OCI-LY1 (cell line): ENCODE measurements around the gene KRAS.

Experiments used
- H2AFZ ChIP-seq: fragments of 200-600 bp; sonication (generic), shearing (Covaris generic); 2 replicates; pipeline ENCODE4 v1.6.0; 2014; ENCODE audit warnings: antibody characterized with exemption, mild to moderate bottlenecking, low read length
- H3F3A ChIP-seq: fragments of 200-600 bp; sonication (generic), shearing (Covaris generic); 2 replicates; pipeline ENCODE4 v1.6.0; 2014; ENCODE audit warnings: mild to moderate bottlenecking, antibody characterized with exemption, low read length, moderate library complexity; ENCODE audit not compliant: insufficient read depth
- H3K27ac ChIP-seq: fragments of 200-600 bp; sonication (generic); 2 replicates; pipeline ENCODE4 v1.5.1; 2014; ENCODE audit warnings: low read length, mixed run types, mild to moderate bottlenecking, low read depth; ENCODE audit not compliant: poor library complexity, severe bottlenecking
- H3K27me3 ChIP-seq: fragments of 200-600 bp; sonication (generic); 2 replicates; pipeline ENCODE4 v1.6.0; 2014; ENCODE audit warnings: antibody characterized with exemption, mild to moderate bottlenecking, low read length, moderate library complexity; ENCODE audit not compliant: insufficient read depth
- H3K36me3 ChIP-seq: fragments of 200-600 bp; sonication (generic); 2 replicates; pipeline ENCODE4 v1.6.1; 2014; ENCODE audit warnings: mild to moderate bottlenecking, antibody characterized with exemption, low read length, moderate library complexity, mixed read lengths; ENCODE audit not compliant: insufficient read depth
- H3K4me1 ChIP-seq: fragments of 200-600 bp; sonication (generic); 2 replicates; pipeline ENCODE4 v1.5.1; 2014; ENCODE audit warnings: mild to moderate bottlenecking, low read length, moderate library complexity; ENCODE audit not compliant: insufficient read depth, severe bottlenecking
- H3K4me2 ChIP-seq: fragments of 200-600 bp; sonication (generic), shearing (Covaris generic); 2 replicates; pipeline ENCODE4 v1.6.1; 2014; ENCODE audit warnings: low read length
- H3K4me3 ChIP-seq: fragments of 200-600 bp; sonication (generic); 2 replicates; pipeline ENCODE4 v1.5.1; 2014; ENCODE audit warnings: low read length, low read depth, mild to moderate bottlenecking, mixed read lengths; ENCODE audit not compliant: poor library complexity, severe bottlenecking
- H3K79me2 ChIP-seq: fragments of 200-600 bp; shearing (Covaris generic); 2 replicates; pipeline ENCODE4 v1.6.1; 2016; ENCODE audit warnings: mixed run types, low read length, mixed read lengths; ENCODE audit not compliant: insufficient read depth
- H3K9ac ChIP-seq: fragments of 200-600 bp; sonication (generic), shearing (Covaris generic); 2 replicates; pipeline ENCODE4 v1.6.1; 2014; ENCODE audit warnings: mild to moderate bottlenecking, low read length, mixed read lengths
- H3K9me2 ChIP-seq: fragments of 200-600 bp; sonication (generic), shearing (Covaris generic); 2 replicates; pipeline ENCODE4 v1.6.1; 2014; ENCODE audit warnings: low read depth, mild to moderate bottlenecking, low read length, mixed read lengths
- H3K9me3 ChIP-seq: fragments of 200-600 bp; shearing (Covaris generic); 2 replicates; pipeline ENCODE4 v1.6.1; 2014; ENCODE audit warnings: low read length, mixed read lengths
- H4K20me1 ChIP-seq: fragments of 200-600 bp; sonication (generic), shearing (Covaris generic); 2 replicates; pipeline ENCODE4 v1.6.0; 2016; ENCODE audit warnings: mild to moderate bottlenecking, low read length; ENCODE audit not compliant: insufficient read depth
- EZH2 ChIP-seq: fragments of 200-600 bp; sonication (generic), shearing (Covaris generic); IDR thresholded peaks from 2 replicates; pipeline ENCODE4 v1.8.0; 2017; ENCODE audit warnings: borderline replicate concordance, mixed run types, mild to moderate bottlenecking, antibody characterized with exemption, low read length, moderate library complexity, mixed read lengths
- TF ChIP-seq, protein P1 (sequence below): fragments of 200-600 bp; sonication (generic), shearing (Covaris generic); IDR thresholded peaks from 2 replicates; pipeline ENCODE4 v1.5.1; 2017; ENCODE audit warnings: mild to moderate bottlenecking, antibody characterized with exemption, low read length, moderate library complexity, mixed read lengths

Gene KRAS

DNA sequence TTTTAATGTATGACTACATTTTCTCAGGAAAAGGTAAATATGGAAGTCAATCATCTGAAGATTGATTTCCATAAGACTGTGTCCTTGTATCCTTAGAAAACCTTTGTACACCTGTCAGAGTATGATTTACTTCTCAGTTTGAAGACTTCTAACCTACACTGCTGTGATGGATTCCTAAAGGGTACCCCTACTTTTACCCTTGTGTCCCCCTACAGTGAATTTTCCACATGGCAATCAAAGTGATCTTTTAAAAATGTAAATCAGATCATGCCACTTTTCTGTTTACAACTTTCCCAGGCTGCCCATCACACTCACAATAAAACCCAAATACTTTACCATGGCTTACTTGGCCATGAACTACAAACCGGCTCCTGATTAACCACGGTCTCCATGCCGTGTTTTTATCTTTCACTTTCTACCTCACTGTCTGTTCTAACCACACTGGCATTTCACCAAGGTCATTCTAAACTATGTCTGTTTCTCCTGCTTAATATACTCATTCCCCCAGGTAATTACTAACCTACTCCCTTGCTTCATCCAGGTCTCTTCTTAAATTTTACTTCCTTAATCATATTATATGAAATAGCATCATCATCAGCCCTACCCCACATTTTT, 63.8 kb downstream of the KRAS start:
- no peaks in the 10 kb centered on the region; the same call in 1 of the 2 replicates for H3K27me3 ChIP-seq
- H2AFZ ChIP-seq, result no peak overlapping the region
- H3K4me1 ChIP-seq, result no peaks in the 10 kb centered on the region
- no peak overlapping the region for H3K4me3 ChIP-seq
- H3F3A ChIP-seq, result no peaks in the 10 kb centered on the region
- H3K36me3 ChIP-seq, result no peaks in the 10 kb centered on the region
- H3K27ac ChIP-seq, result no peak overlapping the region
- H4K20me1 ChIP-seq, result no peaks in the 10 kb centered on the region
- no peak for TF ChIP-seq EZH2
- TF ChIP-seq, protein P1, sequence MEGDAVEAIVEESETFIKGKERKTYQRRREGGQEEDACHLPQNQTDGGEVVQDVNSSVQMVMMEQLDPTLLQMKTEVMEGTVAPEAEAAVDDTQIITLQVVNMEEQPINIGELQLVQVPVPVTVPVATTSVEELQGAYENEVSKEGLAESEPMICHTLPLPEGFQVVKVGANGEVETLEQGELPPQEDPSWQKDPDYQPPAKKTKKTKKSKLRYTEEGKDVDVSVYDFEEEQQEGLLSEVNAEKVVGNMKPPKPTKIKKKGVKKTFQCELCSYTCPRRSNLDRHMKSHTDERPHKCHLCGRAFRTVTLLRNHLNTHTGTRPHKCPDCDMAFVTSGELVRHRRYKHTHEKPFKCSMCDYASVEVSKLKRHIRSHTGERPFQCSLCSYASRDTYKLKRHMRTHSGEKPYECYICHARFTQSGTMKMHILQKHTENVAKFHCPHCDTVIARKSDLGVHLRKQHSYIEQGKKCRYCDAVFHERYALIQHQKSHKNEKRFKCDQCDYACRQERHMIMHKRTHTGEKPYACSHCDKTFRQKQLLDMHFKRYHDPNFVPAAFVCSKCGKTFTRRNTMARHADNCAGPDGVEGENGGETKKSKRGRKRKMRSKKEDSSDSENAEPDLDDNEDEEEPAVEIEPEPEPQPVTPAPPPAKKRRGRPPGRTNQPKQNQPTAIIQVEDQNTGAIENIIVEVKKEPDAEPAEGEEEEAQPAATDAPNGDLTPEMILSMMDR, result no peak
- no peaks in the 10 kb centered on the region for H3K79me2 ChIP-seq
- H3K9me3 ChIP-seq, result no peaks in the 10 kb centered on the region
- no peak overlapping the region for H3K9ac ChIP-seq
- peak overlapping the region; percentile 34; the same call in 1 of the 2 replicates for H3K4me2 ChIP-seq
- H3K9me2 ChIP-seq, result no peaks in the 10 kb centered on the region

DNA sequence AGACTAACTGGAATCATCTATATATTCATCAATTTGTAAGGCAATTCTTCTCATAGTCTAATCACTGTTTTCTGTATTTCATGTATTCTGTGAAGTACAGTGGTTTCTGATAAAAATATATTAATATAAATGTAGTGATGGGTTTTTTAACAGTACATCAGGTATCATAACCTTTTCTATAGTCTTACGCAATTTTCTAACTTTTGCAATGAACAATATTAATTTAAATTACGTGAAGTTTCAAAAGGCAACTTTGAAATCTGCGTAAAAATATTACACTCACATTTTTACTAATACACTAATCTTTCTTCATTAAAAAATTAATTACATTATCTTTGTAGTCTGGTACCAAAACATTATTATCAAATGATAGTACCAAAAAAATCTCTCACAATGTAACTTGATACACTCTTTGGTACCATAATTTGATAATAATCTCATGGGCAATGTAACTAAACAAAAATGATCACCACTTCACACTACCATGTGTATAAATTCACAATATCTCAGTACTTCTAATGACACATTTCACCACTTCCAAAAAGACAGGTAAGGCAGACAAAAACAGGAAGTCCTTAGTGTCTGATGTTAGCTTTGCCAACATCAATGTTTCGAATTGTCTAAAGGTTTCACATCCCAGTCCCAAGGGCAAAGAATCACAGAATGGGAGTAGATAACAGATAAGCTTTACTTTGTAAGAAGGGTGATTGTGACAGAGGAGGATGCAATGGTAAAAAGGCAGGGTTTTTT, 64.5 kb downstream of the KRAS start:
- Histone ChIP-seq H3K9me2 (no peaks in the 10 kb centered on the region), H3K27ac (no peak overlapping the region), H3K9ac (no peak overlapping the region), H3K79me2 (no peaks in the 10 kb centered on the region), H3K36me3 (no peaks in the 10 kb centered on the region), H3K27me3 (no peaks in the 10 kb centered on the region; the same call in 1 of the 2 replicates), H4K20me1 (no peaks in the 10 kb centered on the region), H3K4me2 (0 out of 2 replicates have a peak overlapping the region, but pooled peaks have one; percentile 34), H3K9me3 (no peaks in the 10 kb centered on the region), H3K4me1 (no peaks in the 10 kb centered on the region), H2AFZ (no peak overlapping the region), H3F3A (no peaks in the 10 kb centered on the region), H3K4me3 (no peak overlapping the region)
- TF ChIP-seq, protein P1, result no peak
- no peak for TF ChIP-seq EZH2

DNA sequence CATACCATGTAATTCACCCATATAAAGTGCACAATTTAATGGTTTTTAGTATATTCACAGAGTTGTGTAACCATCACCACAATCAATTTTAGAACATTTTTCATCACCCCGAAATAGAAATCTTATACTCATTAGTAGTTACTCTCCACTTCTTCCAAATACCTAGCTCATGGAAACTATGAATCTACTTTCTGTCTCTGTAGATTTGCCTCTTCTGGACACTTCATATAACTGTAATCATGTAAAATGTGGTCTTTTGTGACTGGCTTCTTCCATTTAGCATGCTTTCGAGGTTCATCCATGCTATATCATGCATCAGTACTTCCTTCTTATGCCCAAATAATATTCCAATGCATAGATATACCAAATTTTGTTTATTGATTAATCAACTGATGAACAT, 66.6 kb downstream of the KRAS start:
- Histone ChIP-seq H2AFZ (no peak overlapping the region), H3K9ac (no peak overlapping the region), H3F3A (no peaks in the 10 kb centered on the region), H3K9me2 (no peaks in the 10 kb centered on the region), H3K4me1 (no peaks in the 10 kb centered on the region), H3K36me3 (no peaks in the 10 kb centered on the region), H3K27me3 (no peaks in the 10 kb centered on the region; the same call in 1 of the 2 replicates), H3K9me3 (no peaks in the 10 kb centered on the region), H3K79me2 (no peaks in the 10 kb centered on the region), H4K20me1 (no peaks in the 10 kb centered on the region), H3K4me3 (no peak overlapping the region), H3K27ac (no peak overlapping the region), H3K4me2 (no peak overlapping the region)
- TF ChIP-seq EZH2, result no peak
- TF ChIP-seq, protein P1, result no peak
